HG02852 (cell line): ENCODE results near the gene RAB4B.
"Not testable (repeated sequence)": the region's sequence is repeated elsewhere in the genome, so short reads cannot be mapped to it uniquely, and the experiment has no call there.

Experiments
- ATAC-seq: cut with Tn5 transposase; IDR thresholded peaks from one replicate; pipeline ENCODE4 v1.9.1; 2021; ENCODE audit warnings: mild to moderate bottlenecking, moderate library complexity; ENCODE audit not compliant: unreplicated experiment

The RAB4B gene

GRCh38 chr19:40777937-40778705 lies at the start of gene RAB4B:
Gene RAB4B, plus strand, starts transcription at chr19:40778247. Its CDS starts 129 bp downstream, at chr19:40778376.
- ATAC-seq: peak; percentile 54

- not testable (repeated sequence) for ATAC-seq
Measured at GRCh38 chr19:40730065-40730464, 48.0 kb upstream of the RAB4B start.

- ATAC-seq: not testable (repeated sequence)
Measured at GRCh38 chr19:40732304-40732703, 45.7 kb upstream of the RAB4B start.

GRCh38 chr19:40733149-40733548 lies 44.9 kb upstream of the RAB4B start:
- ATAC-seq: no peak

- ATAC-seq: no peak
Measured at GRCh38 chr19:40735013-40735771, 42.9 kb upstream of the RAB4B start.

- no peak for ATAC-seq
Measured at GRCh38 chr19:40736661-40737060, 41.4 kb upstream of the RAB4B start.

- ATAC-seq: no peak
Measured at GRCh38 chr19:40737102-40737644, 40.9 kb upstream of the RAB4B start.

GRCh38 chr19:40739030-40739839 lies 38.8 kb upstream of the RAB4B start:
- no peak for ATAC-seq

GRCh38 chr19:40739871-40740703 lies 38.0 kb upstream of the RAB4B start:
- no peak for ATAC-seq

GRCh38 chr19:40740747-40741146 lies 37.3 kb upstream of the RAB4B start:
- no peak for ATAC-seq

GRCh38 chr19:40741527-40742390 lies 36.3 kb upstream of the RAB4B start:
- no peak for ATAC-seq

GRCh38 chr19:40742477-40742876 lies 35.6 kb upstream of the RAB4B start:
- ATAC-seq: no peak

GRCh38 chr19:40742886-40743285 lies 35.2 kb upstream of the RAB4B start:
- no peak for ATAC-seq

- no peak for ATAC-seq
Measured at GRCh38 chr19:40743926-40744325, 34.1 kb upstream of the RAB4B start.

GRCh38 chr19:40744554-40745401 lies 33.3 kb upstream of the RAB4B start:
- ATAC-seq: no peak

- ATAC-seq: no peak
Measured at GRCh38 chr19:40745402-40745780, 32.7 kb upstream of the RAB4B start.

GRCh38 chr19:40747536-40747935 lies 30.5 kb upstream of the RAB4B start:
- no peak for ATAC-seq
